ENCODE measurements around the gene CTSE.
"Not testable (repeated sequence)": the region's sequence is repeated elsewhere in the genome, so short reads cannot be mapped to it uniquely, and the experiment has no call there.

The CTSE gene

GRCh38 chr1:206013026-206013795, 10.5 kb downstream of the CTSE start:
- DNase-seq = no peak

GRCh38 chr1:206012086-206012859, 11.4 kb downstream of the CTSE start:
- DNase-seq = peak; percentile 14

GRCh38 chr1:206011057-206011456, 12.6 kb downstream of the CTSE start:
- peak; percentile 10 for DNase-seq

- no peak for DNase-seq
Observed at GRCh38 chr1:206010060-206010459, 13.6 kb downstream of the CTSE start.

GRCh38 chr1:206006946-206007345, 16.7 kb downstream of the CTSE start:
- no peak for DNase-seq

- no peak for DNase-seq
Observed at GRCh38 chr1:206005778-206006180, 17.9 kb downstream of the CTSE start.

GRCh38 chr1:206005234-206005633, 18.5 kb downstream of the CTSE start:
- no peak for DNase-seq

- no peak for DNase-seq
Observed at GRCh38 chr1:206004826-206005225, 18.9 kb downstream of the CTSE start.

GRCh38 chr1:206003854-206004800, 19.6 kb downstream of the CTSE start:
- no peak for DNase-seq

GRCh38 chr1:206002871-206003801, 20.6 kb downstream of the CTSE start, which contains the start of gene RAB7B:
TSS of gene RAB7B (minus strand) at chr1:206003395. CDS start at chr1:205994135, 9,260 bp downstream.
- no peak for DNase-seq

GRCh38 chr1:206002160-206002559, 21.5 kb downstream of the CTSE start:
- DNase-seq = no peak

- DNase-seq = peak; percentile 54
Observed at GRCh38 chr1:206001476-206001888, 22.2 kb downstream of the CTSE start.

- DNase-seq = no peak
Observed at GRCh38 chr1:206000641-206001339, 22.9 kb downstream of the CTSE start.

- DNase-seq = no peak
Observed at GRCh38 chr1:205998457-205999241, 25.0 kb downstream of the CTSE start.

GRCh38 chr1:205996641-205997040, 27.1 kb downstream of the CTSE start:
- DNase-seq = not testable (repeated sequence)

- DNase-seq = no peak
Observed at GRCh38 chr1:205994346-205994745, 29.3 kb downstream of the CTSE start.

- DNase-seq = no peak
Observed at GRCh38 chr1:205993068-205993467, 30.6 kb downstream of the CTSE start.

- no peak for DNase-seq
Observed at GRCh38 chr1:205992218-205992882, 31.3 kb downstream of the CTSE start.

GRCh38 chr1:205991237-205991636, 32.5 kb downstream of the CTSE start:
- no peak for DNase-seq

GRCh38 chr1:205990226-205990625, 33.5 kb downstream of the CTSE start:
- DNase-seq = no peak
